A549 treated with Hydrocortisone at 1 μM for 4 hours (cell line): ENCODE data around the gene MSRB1. TPM values are rescaled to one million over a fixed set of nuclear protein-coding genes. Genes with fewer than 3 reads are reported as not detected.

Experiments
- total RNA-seq: library from RNA; stranded (reverse); fragments of 200-300 nt; extraction: Qiagen RNA extraction; gene quantifications from 5 replicates; pipeline ENCODE4 v1.2.3, GENCODE V29; 2022

Gene MSRB1
- 33.7 to 43.6 TPM (median 40.0 TPM) in 5 replicates for total RNA-seq

GRCh38 chr16:1942810-1943726, at the start of gene MSRB1:
TSS of gene MSRB1 (minus strand) at chr16:1943199. CDS start at chr16:1943156, 43 bp downstream.

GRCh38 chr16:1989209-1990100, 46.5 kb upstream of the MSRB1 start, which contains the start of gene SYNGR3:
TSS of gene SYNGR3 (plus strand) at chr16:1989970. CDS start at chr16:1990103, 133 bp downstream.

GRCh38 chr16:1983544-1984346, 40.7 kb upstream of the MSRB1 start, which contains the start of gene GFER:
TSS of gene GFER (plus strand) at chr16:1984193. CDS start at chr16:1984219, 26 bp downstream.

GRCh38 chr16:1981398-1981836, 38.4 kb upstream of the MSRB1 start, which contains the start of gene NOXO1:
TSS of gene NOXO1 (minus strand) at chr16:1981469. CDS start at chr16:1981179, 290 bp downstream.

GRCh38 chr16:1971796-1972489, 28.9 kb upstream of the MSRB1 start, which contains the start of gene TBL3:
TSS of gene TBL3 (plus strand) at chr16:1972053. CDS start at chr16:1972165, 112 bp downstream.

GRCh38 chr16:1966460-1966859, 23.5 kb upstream of the MSRB1 start, which contains the start of gene RNF151:
TSS of gene RNF151 (plus strand) at chr16:1966856. CDS start at chr16:1966882, 26 bp downstream.

GRCh38 chr16:1964506-1965395, 21.8 kb upstream of the MSRB1 start, which contains the start of gene RPS2:
TSS of gene RPS2 (minus strand) at chr16:1964826. CDS start at chr16:1964625, 201 bp downstream.

GRCh38 chr16:1959269-1960039, 16.5 kb upstream of the MSRB1 start, which contains the start of gene NDUFB10:
TSS of gene NDUFB10 (plus strand) at chr16:1959538. CDS start at chr16:1959625, 87 bp downstream.

GRCh38 chr16:1918351-1919326, 24.4 kb downstream of the MSRB1 start, which contains the start of gene HS3ST6:
TSS of gene HS3ST6 (minus strand) at chr16:1918415. CDS start at chr16:1918323, 92 bp downstream.

Other genes starting within 250 kb of the MSRB1 start
- 49.3 to 62.0 TPM (median 54.2 TPM) in 5 replicates for gene MAPK8IP3, start 237.0 kb downstream of the MSRB1 start, total RNA-seq
- 26.6 to 61.2 TPM (median 60.2 TPM) in 5 replicates for gene NME3, start 171.7 kb downstream of the MSRB1 start, total RNA-seq
- gene EME2, start 170.4 kb downstream of the MSRB1 start, total RNA-seq, result 7.3 to 10.3 TPM (median 10.0 TPM) in 5 replicates
- gene MRPS34, start 170.1 kb downstream of the MSRB1 start, total RNA-seq, result 152 to 264 TPM (median 244 TPM) in 5 replicates
- gene SPSB3, start 160.6 kb downstream of the MSRB1 start, total RNA-seq, result 17.7 to 28.2 TPM (median 24.7 TPM) in 5 replicates
- gene NUBP2, start 160.2 kb downstream of the MSRB1 start, total RNA-seq, result 57.8 to 83.0 TPM (median 82.4 TPM) in 5 replicates
- 0.06 to 0.21 TPM (median 0.10 TPM) in 4 of 5 replicates, not detected in the other for gene IGFALS, start 149.5 kb downstream of the MSRB1 start, total RNA-seq
- 60.7 to 69.0 TPM (median 64.0 TPM) in 5 replicates for gene HAGH, start 116.4 kb downstream of the MSRB1 start, total RNA-seq
- gene FAHD1, start 116.0 kb downstream of the MSRB1 start, total RNA-seq, result 45.5 to 52.7 TPM (median 47.8 TPM) in 5 replicates
- gene MEIOB, start 71.0 kb downstream of the MSRB1 start, total RNA-seq, result 1.1 to 1.6 TPM (median 1.3 TPM) in 5 replicates
- gene HS3ST6, start 24.8 kb downstream of the MSRB1 start, total RNA-seq, result 0.83 to 2.1 TPM (median 1.8 TPM) in 5 replicates
- 0.10 TPM in 1 of 5 replicates, not detected in the others for gene RPL3L, start 11.5 kb upstream of the MSRB1 start, total RNA-seq
- 245 to 283 TPM (median 249 TPM) in 5 replicates for gene NDUFB10, start 16.3 kb upstream of the MSRB1 start, total RNA-seq
- 3,439 to 5,329 TPM (median 5,152 TPM) in 5 replicates for gene RPS2, start 21.6 kb upstream of the MSRB1 start, total RNA-seq
- gene RNF151, start 23.7 kb upstream of the MSRB1 start, total RNA-seq, result 0.14 TPM in 1 of 5 replicates, not detected in the others
- gene TBL3, start 28.9 kb upstream of the MSRB1 start, total RNA-seq, result 32.4 to 40.8 TPM (median 37.5 TPM) in 5 replicates
- gene NOXO1, start 38.3 kb upstream of the MSRB1 start, total RNA-seq, result 0.17 to 0.29 TPM (median 0.20 TPM) in 5 replicates
- 25.6 to 46.4 TPM (median 39.9 TPM) in 5 replicates for gene GFER, start 41.0 kb upstream of the MSRB1 start, total RNA-seq
- 5.7 to 8.9 TPM (median 7.9 TPM) in 5 replicates for gene SYNGR3, start 46.8 kb upstream of the MSRB1 start, total RNA-seq
- 53.2 to 59.8 TPM (median 55.6 TPM) in 5 replicates for gene ZNF598, start 66.6 kb upstream of the MSRB1 start, total RNA-seq
- 0.40 to 1.3 TPM (median 0.85 TPM) in 5 replicates for gene NPW, start 76.6 kb upstream of the MSRB1 start, total RNA-seq
- 49.8 to 63.3 TPM (median 62.7 TPM) in 5 replicates for gene NHERF2, start 83.7 kb upstream of the MSRB1 start, total RNA-seq
- gene NTHL1, start 104.6 kb upstream of the MSRB1 start, total RNA-seq, result 37.0 to 48.3 TPM (median 45.0 TPM) in 5 replicates
- 33.2 to 41.6 TPM (median 39.4 TPM) in 5 replicates for gene TSC2, start 104.8 kb upstream of the MSRB1 start, total RNA-seq
- 42.8 to 51.1 TPM (median 46.6 TPM) in 5 replicates for gene PKD1, start 192.7 kb upstream of the MSRB1 start, total RNA-seq
- 2.5 to 4.5 TPM (median 3.5 TPM) in 5 replicates for gene RAB26, start 205.4 kb upstream of the MSRB1 start, total RNA-seq
- 43.6 to 52.2 TPM (median 48.9 TPM) in 5 replicates for gene TRAF7, start 212.6 kb upstream of the MSRB1 start, total RNA-seq